Measurements from ENCODE around the gene BTG2. TPM values are rescaled to one million over a fixed set of nuclear protein-coding genes. Genes with fewer than 3 reads are reported as not detected.
"Not testable (repeated sequence)": the region's sequence is repeated elsewhere in the genome, so short reads cannot be mapped to it uniquely, and the experiment has no call there.

Gene BTG2
- total RNA-seq: 419 and 448 TPM in 2 replicates

DNA sequence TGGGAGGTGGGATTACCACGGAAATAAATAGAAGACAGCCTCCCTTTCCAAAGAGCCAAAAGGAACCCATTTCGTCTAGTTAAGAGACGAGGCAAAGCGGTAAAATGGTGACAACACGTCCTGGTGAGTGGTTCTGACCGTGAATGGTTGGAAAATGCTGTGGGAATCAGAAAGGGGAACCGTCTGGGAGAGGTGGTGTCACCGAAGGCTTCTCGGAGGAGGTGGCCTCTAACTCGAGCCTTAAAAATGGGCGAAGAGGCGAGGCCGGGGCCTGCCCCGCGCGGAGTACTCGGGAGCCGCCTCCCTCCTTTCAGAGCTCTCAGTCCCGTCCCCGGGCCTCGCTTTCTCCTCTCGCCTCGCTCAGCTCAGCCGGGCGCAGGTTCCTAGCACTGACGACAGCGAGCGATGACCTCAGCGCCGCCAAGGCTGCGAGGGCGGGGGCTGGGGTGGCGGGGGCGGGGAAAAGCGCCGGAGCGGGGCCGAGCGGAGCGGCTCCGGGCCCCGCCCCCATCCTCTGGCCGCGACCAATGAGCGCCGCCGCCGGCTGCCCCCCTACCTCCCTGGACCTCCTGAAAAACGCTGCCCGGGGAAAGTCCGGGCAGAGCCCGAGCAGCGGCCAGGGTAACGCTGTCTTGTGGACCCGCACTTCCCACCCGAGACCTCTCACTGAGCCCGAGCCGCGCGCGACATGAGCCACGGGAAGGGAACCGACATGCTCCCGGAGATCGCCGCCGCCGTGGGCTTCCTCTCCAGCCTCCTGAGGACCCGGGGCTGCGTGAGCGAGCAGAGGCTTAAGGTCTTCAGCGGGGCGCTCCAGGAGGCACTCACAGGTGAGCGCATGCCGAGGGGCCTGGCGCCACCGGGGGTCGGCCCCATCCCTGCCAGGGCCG lies at the start of gene BTG2:
TSS of gene BTG2 (plus strand) at position 601 of the 890 bp plus-strand sequence. CDS start at position 689, 88 bp downstream.
- intact Hi-C loops (cut with micrococcal nuclease): loop anchor here (1.0 kb wide), 4 partner anchors 15 to 33 kb away; no protein-coding TSS in a partner anchor
- POLR2A ChIA-PET: interaction anchor here (0.5 to 14.7 kb wide), 12 partner anchors 8 to 442 kb away, joined by 3 to 1942 read pairs (median 6); partner anchors contain the start of gene ATP2B4
- ATAC-seq (ENCODE audit: low read depth) (peak; percentile 79), DNase-seq (peak; percentile 86)
- Mint-ChIP-seq H3K4me3 (peak within 1 kb of the TSS; percentile 92), H3K27ac (peak within 1 kb of the TSS; percentile 98), H3K9me3 (no peaks in the 10 kb centered on the region), H3K27me3 (no peaks in the 10 kb centered on the region), H3K4me1 (peaks cover 70% of the 10 kb centered on the region), H3K36me3 (ENCODE audit: low read depth) (peaks cover 53% of the 10 kb centered on the region)
- TF ChIP-seq CTCF (IDR thresholded peaks at IDR 0.05): no peak
- CTCF ChIA-PET: interaction anchor here (7.8 to 9.7 kb wide), 4 partner anchors 18 to 34 kb away, joined by 100 to 199 read pairs (median 158); no protein-coding TSS in a partner anchor

DNA sequence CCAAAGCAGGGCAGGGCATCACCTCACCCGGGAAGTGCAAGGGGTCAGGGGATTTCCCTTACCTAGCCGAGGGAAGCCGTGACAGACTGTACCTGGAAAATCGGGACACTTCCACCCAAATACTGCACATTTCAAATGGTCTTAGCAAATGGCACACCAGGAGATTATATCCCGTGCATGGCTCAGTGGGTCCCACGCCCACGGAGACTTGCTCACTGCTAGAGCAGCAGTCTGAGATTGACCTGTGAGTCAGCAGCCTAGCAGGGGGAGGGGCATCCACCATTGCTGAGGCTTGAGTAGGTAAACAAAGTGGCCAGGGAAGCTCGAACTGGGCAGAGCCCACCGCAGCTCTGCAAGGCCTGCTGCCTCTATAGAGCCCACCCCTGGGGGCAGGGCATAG lies 48.7 kb upstream of the BTG2 start:
- H3K27ac Mint-ChIP-seq; ATAC-seq (ENCODE audit: low read depth); POLR2A ChIA-PET; H3K4me3 Mint-ChIP-seq; H3K4me1 Mint-ChIP-seq; H3K9me3 Mint-ChIP-seq; intact Hi-C loops (cut with micrococcal nuclease); DNase-seq; H3K36me3 Mint-ChIP-seq (ENCODE audit: low read depth); CTCF ChIA-PET: not testable (repeated sequence)
- H3K27me3 Mint-ChIP-seq: peaks cover 23% of the 10 kb centered on the region

- DNase-seq (no peak), ATAC-seq (ENCODE audit: low read depth) (no peak)
- Mint-ChIP-seq H3K27ac (no peak overlapping the region), H3K9me3 (no peaks in the 10 kb centered on the region), H3K36me3 (ENCODE audit: low read depth) (no peaks in the 10 kb centered on the region), H3K4me3 (no peak overlapping the region), H3K27me3 (no peaks in the 10 kb centered on the region), H3K4me1 (peaks cover 26% of the 10 kb centered on the region)
- TF ChIP-seq CTCF (IDR thresholded peaks at IDR 0.05): no peak
- intact Hi-C loops (cut with micrococcal nuclease): no loop called here
- CTCF ChIA-PET: interaction anchor here (2.3 to 11.3 kb wide), 2 partner anchors 74 to 224 kb away, joined by 14 to 525 read pairs; no protein-coding TSS in a partner anchor
- POLR2A ChIA-PET: no interaction called here
These were observed 41.8 kb upstream of the BTG2 start for GRCh38 chr1:203263496-203263895.

DNA sequence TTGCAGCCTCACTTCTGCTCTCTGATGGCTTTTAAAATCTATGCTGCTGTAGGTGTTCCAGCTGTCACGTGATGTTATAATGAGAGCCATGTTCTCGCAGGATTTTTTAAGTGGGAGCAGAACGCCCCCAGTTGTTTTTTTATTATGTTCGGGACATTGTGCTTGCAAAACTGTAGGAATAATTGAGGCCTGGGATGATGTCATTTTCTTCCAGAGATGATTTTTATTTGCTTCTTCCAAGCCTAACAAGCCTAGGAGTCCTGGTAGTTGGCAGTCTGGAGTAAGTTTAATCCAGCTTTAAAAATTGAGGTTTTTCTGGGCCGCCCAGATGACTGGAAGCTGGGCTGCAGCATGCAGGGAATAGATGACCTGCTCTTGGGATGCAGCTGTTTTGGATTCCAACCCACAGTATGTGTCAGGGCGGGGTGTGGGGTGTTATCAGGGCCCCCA lies 41.2 kb upstream of the BTG2 start:
- H3K4me3 Mint-ChIP-seq: no peak overlapping the region
- CTCF ChIA-PET: interaction anchor here (0.8 to 11.3 kb wide), 4 partner anchors 73 to 438 kb away, joined by 4 to 525 read pairs (median 9); no protein-coding TSS in a partner anchor
- peaks cover 26% of the 10 kb centered on the region for H3K4me1 Mint-ChIP-seq
- POLR2A ChIA-PET: no interaction called here
- no peak for TF ChIP-seq CTCF (IDR thresholded peaks at IDR 0.05)
- no peak for DNase-seq
- intact Hi-C loops (cut with micrococcal nuclease): no loop called here
- no peak overlapping the region for H3K27ac Mint-ChIP-seq
- H3K9me3 Mint-ChIP-seq: no peaks in the 10 kb centered on the region
- H3K36me3 Mint-ChIP-seq (ENCODE audit: low read depth): no peaks in the 10 kb centered on the region
- ATAC-seq (ENCODE audit: low read depth): no peak
- H3K27me3 Mint-ChIP-seq: no peaks in the 10 kb centered on the region

DNA sequence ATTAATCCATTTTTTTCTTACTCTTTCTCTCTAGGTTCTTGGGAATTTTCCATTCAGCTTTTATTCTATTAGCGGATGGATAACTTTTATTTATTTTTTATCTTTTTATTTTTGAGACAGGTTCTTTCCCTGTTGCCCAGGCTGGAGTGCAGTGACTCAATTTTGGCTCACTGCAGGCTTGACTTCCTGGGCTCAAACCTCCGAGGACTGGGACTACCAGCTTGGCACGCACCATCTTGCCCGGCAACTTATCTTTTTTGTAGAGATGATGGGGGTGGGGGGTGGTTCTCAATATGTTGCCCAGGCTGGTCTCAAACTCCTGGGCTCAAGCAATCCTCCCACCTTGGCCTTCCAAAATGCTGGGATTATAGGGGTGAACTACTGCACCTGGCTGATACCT lies 39.8 kb upstream of the BTG2 start:
- Mint-ChIP-seq H3K27ac (no peak overlapping the region), H3K27me3 (no peaks in the 10 kb centered on the region), H3K4me1 (peaks cover 27% of the 10 kb centered on the region), H3K9me3 (no peaks in the 10 kb centered on the region), H3K36me3 (ENCODE audit: low read depth) (no peaks in the 10 kb centered on the region), H3K4me3 (no peak overlapping the region)
- ChIA-PET POLR2A (no interaction called here), CTCF (interaction anchor here (0.6 to 11.3 kb wide), 6 partner anchors 72 to 895 kb away, joined by 3 to 525 read pairs (median 4); no protein-coding TSS in a partner anchor)
- ATAC-seq (ENCODE audit: low read depth): no peak
- no peak for TF ChIP-seq CTCF (IDR thresholded peaks at IDR 0.05)
- no peak for DNase-seq
- intact Hi-C loops (cut with micrococcal nuclease): loop anchor here (5.0 kb wide), 1 partner anchor 362 kb away; the partner anchor contains the start of gene ATP2B4

DNA sequence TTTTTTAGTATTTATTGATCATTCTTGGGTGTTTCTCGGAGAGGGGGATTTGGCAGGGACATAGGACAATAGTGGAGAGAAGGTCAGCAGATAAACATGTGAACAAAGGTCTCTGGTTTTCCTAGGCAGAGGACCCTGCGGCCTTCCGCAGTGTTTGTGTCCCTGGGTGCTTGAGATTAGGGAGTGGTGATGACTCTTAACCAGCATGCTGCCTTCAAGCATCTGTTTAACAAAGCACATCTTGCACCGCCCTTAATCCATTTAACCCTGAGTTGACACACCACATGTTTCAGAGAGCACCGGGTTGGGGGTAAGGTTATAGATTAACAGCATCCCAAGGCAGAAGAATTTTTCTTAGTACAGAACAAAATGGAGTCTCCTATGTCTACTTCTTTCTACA lies 39.2 kb upstream of the BTG2 start:
- CTCF ChIA-PET: interaction anchor here (0.6 to 11.3 kb wide), 4 partner anchors 71 to 349 kb away, joined by 3 to 525 read pairs (median 76); no protein-coding TSS in a partner anchor
- H3K27me3 Mint-ChIP-seq; ATAC-seq (ENCODE audit: low read depth); DNase-seq; H3K27ac Mint-ChIP-seq; H3K9me3 Mint-ChIP-seq; H3K4me3 Mint-ChIP-seq; POLR2A ChIA-PET; H3K36me3 Mint-ChIP-seq (ENCODE audit: low read depth): not testable (repeated sequence)
- intact Hi-C loops (cut with micrococcal nuclease): loop anchor here (5.0 kb wide), 1 partner anchor 361 kb away; the partner anchor contains the start of gene ATP2B4
- H3K4me1 Mint-ChIP-seq: peaks cover 33% of the 10 kb centered on the region

Data from activated B cell treated with CpG ODN at 0.5 μM for 24 hours (primary cell).